Left ventricle myocardium inferior (tissue), 1 donor: Measurements from ENCODE around the gene PDE6B. TPM values are rescaled to one million over a fixed set of nuclear protein-coding genes. Genes with fewer than 3 reads are reported as not detected.
A peak's percentile ranks its signal among the peaks of the same experiment; 100 is the strongest.

Source experiments
- DNase-seq: peaks from one replicate; pipeline ENCODE4 v3.0.0-alpha.2; 2020
- H3K27ac ChIP-seq: fragments of 200-600 bp; replicated peaks from 2 replicates; pipeline ENCODE4 v1.8.0; 2021
- H3K27me3 ChIP-seq: fragments of 200-600 bp; 2 replicates; pipeline ENCODE4 v1.8.0; 2021; ENCODE audit warnings: low read depth
- H3K36me3 ChIP-seq: fragments of 200-600 bp; 2 replicates; pipeline ENCODE4 v1.8.0; 2021
- H3K4me1 ChIP-seq: fragments of 200-600 bp; 2 replicates; pipeline ENCODE4 v1.8.0; 2021
- H3K4me3 ChIP-seq: fragments of 200-600 bp; 2 replicates; pipeline ENCODE4 v1.8.0; 2021; ENCODE audit warnings: mild to moderate bottlenecking, moderate library complexity
- H3K9me3 ChIP-seq: fragments of 200-600 bp; replicated peaks from 2 replicates; pipeline ENCODE4 v1.8.0; 2021
- CTCF ChIP-seq: fragments of 200-600 bp; IDR thresholded peaks from 2 replicates; pipeline ENCODE4 v1.8.0; 2021; ENCODE audit warnings: antibody characterized with exemption, mild to moderate bottlenecking, borderline replicate concordance
- intact Hi-C: fragments of 100-400 bp; cut with micrococcal nuclease; formaldehyde crosslinking; loops from one replicate; pipeline ENCODE4 v1.11.0; 2022
- total RNA-seq: library from RNA; stranded (reverse); fragmentation: NEBNext Ultra II Directional; extraction: Animal tissue kit (Norgen Biotek cat#: 25700); gene quantifications from one replicate; pipeline ENCODE4 v1.2.1, GENCODE V29; 2021
- donor health status: DM: no; HTN: yes; CAD: no; lungs with severe emphysema.

PDE6B gene
- total RNA-seq, 1 donor from 2014 or later: 2.7 TPM

DNA sequence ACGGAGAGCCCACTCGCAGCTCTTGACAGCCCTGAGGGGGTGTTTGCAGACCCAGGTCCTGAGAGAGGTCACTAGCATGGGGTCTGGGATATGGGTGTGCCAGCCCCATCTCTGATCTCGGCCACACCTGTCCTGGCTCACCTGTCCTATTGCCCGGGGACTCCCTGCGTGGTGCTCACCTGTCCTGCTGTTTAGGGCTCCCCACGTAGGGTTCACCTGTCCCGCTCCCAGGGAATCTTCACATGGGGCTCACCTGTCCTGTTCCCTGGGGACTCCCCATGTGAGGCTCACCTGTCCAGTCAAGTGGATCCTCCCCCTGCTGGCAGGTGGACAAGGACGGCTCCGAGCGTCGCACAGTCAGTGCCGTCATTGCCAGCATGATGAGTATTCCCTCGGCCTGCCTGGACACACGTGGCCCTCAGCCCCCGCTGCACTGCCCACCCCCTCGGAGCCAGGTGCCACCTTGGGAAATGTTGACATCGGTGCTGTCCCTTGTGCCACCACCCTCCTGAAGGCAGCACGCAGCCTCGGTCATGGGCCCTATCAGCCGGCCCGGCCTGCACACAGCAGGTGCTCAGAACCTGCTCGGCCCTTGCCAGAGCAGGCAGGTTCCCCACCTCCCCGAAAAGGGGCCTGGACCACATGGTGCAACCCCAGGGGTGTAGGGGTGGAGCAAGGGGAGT, 57.3 kb downstream of the PDE6B start:
- Histone ChIP-seq H3K27ac (no peak overlapping the region), H3K9me3 (no peaks in the 10 kb centered on the region), H3K4me1 (peaks cover 41% of the 10 kb centered on the region), H3K27me3 (no peaks in the 10 kb centered on the region), H3K4me3 (no peak overlapping the region), H3K36me3 (no peaks in the 10 kb centered on the region)
- no peak for TF ChIP-seq CTCF
- intact Hi-C loops: no loop called here
- DNase-seq: no peak

- no peak for DNase-seq
- H3K27me3 ChIP-seq: no peaks in the 10 kb centered on the region
- no peaks in the 10 kb centered on the region for H3K9me3 ChIP-seq
- no peak overlapping the region for H3K4me3 ChIP-seq
- intact Hi-C loops: no loop called here
- peak overlapping the region; percentile 52 for H3K27ac ChIP-seq
- no peak for TF ChIP-seq CTCF
- peaks cover 48% of the 10 kb centered on the region for H3K4me1 ChIP-seq
- H3K36me3 ChIP-seq: no peaks in the 10 kb centered on the region
Measured at GRCh38 chr4:683247-683897, 58.0 kb downstream of the PDE6B start.

GRCh38 chr4:683982-684622, 58.7 kb downstream of the PDE6B start:
- TF ChIP-seq CTCF: peak; percentile 80
- peak; percentile 72 for DNase-seq
- no peaks in the 10 kb centered on the region for H3K36me3 ChIP-seq
- peaks cover 56% of the 10 kb centered on the region for H3K4me1 ChIP-seq
- H3K27ac ChIP-seq: peak overlapping the region; percentile 52
- H3K9me3 ChIP-seq: no peaks in the 10 kb centered on the region
- no peaks in the 10 kb centered on the region for H3K27me3 ChIP-seq
- intact Hi-C loops: no loop called here
- no peak overlapping the region for H3K4me3 ChIP-seq

- peaks cover 63% of the 10 kb centered on the region for H3K4me1 ChIP-seq
- no peak overlapping the region for H3K4me3 ChIP-seq
- no peak overlapping the region for H3K27ac ChIP-seq
- no peaks in the 10 kb centered on the region for H3K36me3 ChIP-seq
- intact Hi-C loops: no loop called here
- no peak for TF ChIP-seq CTCF
- DNase-seq: no peak
- no peaks in the 10 kb centered on the region for H3K27me3 ChIP-seq
- H3K9me3 ChIP-seq: no peaks in the 10 kb centered on the region
Measured at GRCh38 chr4:684623-685327, 59.4 kb downstream of the PDE6B start.

DNA sequence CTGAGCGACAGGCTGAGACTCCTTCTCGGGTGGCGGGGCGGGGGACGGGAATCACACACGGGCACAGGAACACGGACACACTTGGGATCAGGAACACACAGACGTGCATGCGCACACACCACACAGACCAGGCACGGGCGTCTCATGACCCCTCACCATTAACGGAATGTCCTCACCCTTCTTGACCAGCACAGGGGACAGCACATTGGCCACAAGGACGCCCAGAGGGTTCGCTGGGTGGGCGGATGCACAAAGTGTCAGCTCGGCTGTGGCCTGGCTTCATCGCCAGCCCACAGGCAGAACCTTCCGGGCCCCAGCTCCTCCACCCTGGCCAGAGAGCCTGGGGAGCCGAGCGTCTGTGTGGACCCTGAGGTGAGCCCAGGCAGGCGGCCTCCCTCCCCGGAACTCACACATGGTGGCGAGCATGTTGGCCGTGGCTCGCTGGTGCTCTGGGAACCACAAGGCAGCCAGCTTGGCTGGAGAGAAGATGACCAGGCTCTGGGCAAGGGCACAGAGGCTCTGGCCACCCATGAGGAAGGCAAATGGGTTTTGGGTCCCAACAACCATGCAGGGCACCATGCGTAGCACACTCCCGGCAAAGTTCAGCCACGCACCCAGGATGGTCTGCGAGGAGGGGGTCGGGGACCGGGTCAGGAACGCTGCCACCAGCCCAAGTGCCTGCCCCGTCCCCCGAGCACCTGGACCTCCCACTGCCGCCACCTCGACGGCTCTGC, 60.5 kb downstream of the PDE6B start:
- Histone ChIP-seq H3K4me3 (no peak overlapping the region), H3K36me3 (no peaks in the 10 kb centered on the region), H3K9me3 (no peaks in the 10 kb centered on the region), H3K27ac (no peak overlapping the region), H3K4me1 (peaks cover 59% of the 10 kb centered on the region), H3K27me3 (no peaks in the 10 kb centered on the region)
- DNase-seq: no peak
- no peak for TF ChIP-seq CTCF
- intact Hi-C loops: no loop called here
